Left renal pelvis (tissue), 4 donors: ENCODE measurements around the gene ETFA. TPM values are rescaled to one million over a fixed set of nuclear protein-coding genes. Genes with fewer than 3 reads are reported as not detected.

Experiments used
- DNase-seq, 4 donors: peaks; one replicate each; pipeline ENCODE4 v3.0.0-alpha.2; 2013; ENCODE audit warnings: low read depth in 4 of 4, low spot score in 3 of 4
- polyA plus RNA-seq, 4 donors: library from polyadenylated mRNA; unstranded; fragments of 120-200 nt; gene quantifications; one replicate each; pipeline ENCODE4 v1.2.1, GENCODE V29; 2013; ENCODE audit not compliant: insufficient read length in 4 of 4

Gene ETFA
- polyA plus RNA-seq, 4 donors = 103 to 170 (median 163) TPM

GRCh38 chr15:76179023-76179422 lies 132.2 kb downstream of the ETFA start:
- no peak for DNase-seq

GRCh38 chr15:76178296-76179000 lies 132.8 kb downstream of the ETFA start:
- no peak for DNase-seq

- DNase-seq = no peak
These were observed 133.7 kb downstream of the ETFA start for GRCh38 chr15:76177491-76178040.

GRCh38 chr15:76176487-76177085 lies 134.7 kb downstream of the ETFA start:
- no peak for DNase-seq

- no peak for DNase-seq
These were observed 135.2 kb downstream of the ETFA start for GRCh38 chr15:76176059-76176458.

- no peak for DNase-seq
These were observed 135.8 kb downstream of the ETFA start for GRCh38 chr15:76175442-76175841.

- DNase-seq = no peak
These were observed 136.6 kb downstream of the ETFA start for GRCh38 chr15:76174654-76175053.

GRCh38 chr15:76173317-76173834 lies 137.9 kb downstream of the ETFA start:
- no peak for DNase-seq

- DNase-seq = no peak
These were observed 138.5 kb downstream of the ETFA start for GRCh38 chr15:76172782-76173181.

GRCh38 chr15:76169911-76170800 lies 141.1 kb downstream of the ETFA start:
- DNase-seq = no peak

GRCh38 chr15:76169018-76169417 lies 142.3 kb downstream of the ETFA start:
- DNase-seq = no peak

- no peak for DNase-seq
These were observed 142.9 kb downstream of the ETFA start for GRCh38 chr15:76168237-76168984.

- no peak for DNase-seq
These were observed 145.3 kb downstream of the ETFA start for GRCh38 chr15:76165951-76166350.

Other genes with a start within 250 kb of the ETFA start
- under 1 TPM in 2 of 4 donors, not detected in 2; 0.14 to 0.48 TPM for gene ISL2, start 25.3 kb upstream of the ETFA start, polyA plus RNA-seq